NB4 (cell line): ENCODE results near the gene DBF4.

Experiments
- DNase-seq: peaks from one replicate; pipeline ENCODE4 v3.0.0; 2010; ENCODE audit warnings: low read depth
- H3K4me3 ChIP-seq: one replicate; pipeline ENCODE4 v1.5.1; 2011; ENCODE audit warnings: mild to moderate bottlenecking, low read depth, low read length, moderate library complexity
- CTCF ChIP-seq: IDR thresholded peaks from one replicate; pipeline ENCODE4 v1.5.1; 2012; ENCODE audit warnings: low read depth, low read length
- MAX ChIP-seq: IDR thresholded peaks from 2 replicates; pipeline ENCODE4 v1.6.1; 2011; ENCODE audit warnings: low read depth, low read length
- MYC ChIP-seq: IDR thresholded peaks from 2 replicates; pipeline ENCODE4 v1.6.1; 2011; ENCODE audit warnings: low read depth, low read length
- POLR2A ChIP-seq: IDR thresholded peaks from 2 replicates; pipeline ENCODE4 v1.6.1; 2011; ENCODE audit warnings: mild to moderate bottlenecking; ENCODE audit not compliant: insufficient read length; ENCODE audit errors: extremely low read depth

Gene DBF4

GRCh38 chr7:87878208-87878735, 2.0 kb downstream of the DBF4 start:
- TF ChIP-seq CTCF, result no peak
- no peak for TF ChIP-seq MAX
- TF ChIP-seq MYC, result no peak
- no peak for TF ChIP-seq POLR2A
- DNase-seq, result no peak
- H3K4me3 ChIP-seq, result peak overlapping the region; percentile 93

DNA sequence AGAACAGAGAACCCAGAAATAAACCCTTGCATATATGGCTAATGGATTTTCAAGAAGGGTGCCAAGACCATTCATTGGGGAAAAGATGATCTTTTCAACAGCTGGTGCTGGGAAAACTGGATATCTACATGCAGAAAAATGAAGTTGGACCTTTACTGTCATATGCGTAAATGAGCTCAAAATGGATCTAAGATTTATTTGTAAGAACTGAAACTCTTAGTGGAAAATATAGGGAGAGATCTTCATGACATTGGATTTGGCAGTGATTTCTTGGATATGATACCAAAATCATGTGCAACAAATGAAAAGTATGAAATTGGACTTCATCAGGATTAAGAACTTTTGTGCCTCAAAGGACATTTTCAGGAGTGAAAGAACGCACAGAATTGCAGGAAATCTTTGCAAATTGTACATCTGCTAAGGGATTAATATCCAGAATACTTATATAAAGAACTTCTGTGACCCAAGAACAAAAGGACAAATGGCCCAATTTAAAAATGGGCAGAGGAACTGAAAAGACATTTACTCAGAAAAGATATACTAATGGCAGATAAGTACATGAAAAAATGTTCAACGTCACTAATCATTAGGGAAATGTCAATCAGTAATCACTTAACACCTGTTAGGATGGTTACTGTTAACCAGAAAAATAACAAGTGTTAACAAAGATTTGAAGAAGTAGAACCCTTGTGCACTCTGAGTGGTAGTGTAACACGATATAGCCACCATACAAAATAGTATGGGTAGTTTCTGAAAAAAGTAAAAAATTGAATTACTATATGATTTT, 6.1 kb downstream of the DBF4 start:
- no peak overlapping the region for H3K4me3 ChIP-seq
- no peak for DNase-seq
- TF ChIP-seq POLR2A, result no peak
- TF ChIP-seq CTCF, result no peak
- no peak for TF ChIP-seq MYC
- TF ChIP-seq MAX, result no peak

DNA sequence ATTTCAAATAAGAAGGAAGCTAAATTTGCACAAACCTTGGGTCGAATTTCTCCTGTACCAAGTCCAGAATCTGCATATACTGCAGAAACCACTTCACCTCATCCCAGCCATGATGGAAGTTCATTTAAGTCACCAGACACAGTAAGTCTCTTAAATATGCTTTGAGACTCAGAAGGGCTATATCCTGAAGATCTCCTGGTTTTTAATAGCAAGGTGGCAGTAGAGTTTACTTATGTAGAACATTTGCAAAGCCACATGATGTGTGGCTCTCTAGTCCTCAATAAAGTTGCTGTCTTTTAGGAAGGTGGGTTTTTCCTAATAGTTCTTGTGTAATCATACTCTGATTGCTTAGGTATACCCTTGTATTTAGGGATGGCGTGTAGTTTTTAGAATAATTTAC, 8.7 kb downstream of the DBF4 start:
- no peak overlapping the region for H3K4me3 ChIP-seq
- TF ChIP-seq POLR2A (no peak), MAX (no peak), CTCF (no peak), MYC (no peak)
- peak; percentile 12 for DNase-seq

DNA sequence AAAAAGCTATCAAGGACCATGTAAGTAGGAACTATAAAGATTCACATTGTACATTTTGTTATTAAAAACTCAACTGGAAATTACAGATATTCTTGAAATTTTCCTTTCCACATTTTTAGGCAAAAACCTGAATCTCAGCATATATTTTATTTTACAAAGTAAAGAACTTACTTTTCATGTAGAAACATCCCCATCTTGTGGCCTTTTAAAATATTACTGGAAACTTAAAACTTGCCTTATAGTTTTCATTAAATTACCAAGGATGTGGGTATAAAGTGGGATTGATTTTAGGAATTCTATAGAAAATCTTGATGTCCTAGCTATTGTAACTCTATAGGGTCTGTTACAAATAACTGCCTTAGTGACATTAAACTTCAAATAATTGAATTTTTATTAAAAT, 10.6 kb downstream of the DBF4 start:
- no peak overlapping the region for H3K4me3 ChIP-seq
- DNase-seq, result peak; percentile 52

GRCh38 chr7:87895363-87895762, 19.1 kb downstream of the DBF4 start:
- H3K4me3 ChIP-seq, result no peak overlapping the region
- no peak for TF ChIP-seq CTCF
- TF ChIP-seq MAX, result no peak
- no peak for TF ChIP-seq MYC
- no peak for DNase-seq

More for the DNA sequence above, 10.6 kb downstream of the DBF4 start:
- TF ChIP-seq CTCF (no peak), POLR2A (no peak), MAX (no peak), MYC (no peak)
